ENCODE data around the gene ADRM1.

GRCh38 chr20:62320581-62321354 is 18.0 kb downstream of the ADRM1 start:
- TF ChIP-seq POLR2A (IDR thresholded peaks at IDR 0.05; ENCODE audit: low read length) (no peak), GATA1 (IDR thresholded peaks at IDR 0.05; ENCODE audit: low read depth, low read length) (no peak)
